Adrenal gland (tissue), 5 donors: ENCODE measurements around the gene TFEC.

Experiments
- POLR2A ChIP-seq, 2 donors: fragments of 450-650 bp; IDR thresholded peaks; one replicate each; pipeline ENCODE4 v1.6.1; 2017; ENCODE audit warnings: antibody characterized with exemption in 2 of 2, mild to moderate bottlenecking in 2 of 2, moderate library complexity in 1 of 2
- TF ChIP-seq, protein P1 (sequence below), 6 experiments: fragments of 450-650 bp in 4 of 6; fragments of 200-600 bp in 2 of 6; sonication (generic) in 1 of 6; IDR thresholded peaks; 1 replicate in 5 of 6; 2 replicates in 1 of 6; pipeline versions ENCODE4 v1.5.1 to v1.8.0; 2016 to 2021; ENCODE audit warnings: antibody characterized with exemption in 6 of 6, mild to moderate bottlenecking in 2 of 6, moderate library complexity in 1 of 6
- donor health status: DM: no; HTN: no; CAD: no.

GRCh38 chr7:116034411-116034810, 3.8 kb upstream of the TFEC start:
- TF ChIP-seq, protein P1, sequence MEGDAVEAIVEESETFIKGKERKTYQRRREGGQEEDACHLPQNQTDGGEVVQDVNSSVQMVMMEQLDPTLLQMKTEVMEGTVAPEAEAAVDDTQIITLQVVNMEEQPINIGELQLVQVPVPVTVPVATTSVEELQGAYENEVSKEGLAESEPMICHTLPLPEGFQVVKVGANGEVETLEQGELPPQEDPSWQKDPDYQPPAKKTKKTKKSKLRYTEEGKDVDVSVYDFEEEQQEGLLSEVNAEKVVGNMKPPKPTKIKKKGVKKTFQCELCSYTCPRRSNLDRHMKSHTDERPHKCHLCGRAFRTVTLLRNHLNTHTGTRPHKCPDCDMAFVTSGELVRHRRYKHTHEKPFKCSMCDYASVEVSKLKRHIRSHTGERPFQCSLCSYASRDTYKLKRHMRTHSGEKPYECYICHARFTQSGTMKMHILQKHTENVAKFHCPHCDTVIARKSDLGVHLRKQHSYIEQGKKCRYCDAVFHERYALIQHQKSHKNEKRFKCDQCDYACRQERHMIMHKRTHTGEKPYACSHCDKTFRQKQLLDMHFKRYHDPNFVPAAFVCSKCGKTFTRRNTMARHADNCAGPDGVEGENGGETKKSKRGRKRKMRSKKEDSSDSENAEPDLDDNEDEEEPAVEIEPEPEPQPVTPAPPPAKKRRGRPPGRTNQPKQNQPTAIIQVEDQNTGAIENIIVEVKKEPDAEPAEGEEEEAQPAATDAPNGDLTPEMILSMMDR (IDR thresholded peaks at IDR 0.05): no peak
- TF ChIP-seq POLR2A (IDR thresholded peaks at IDR 0.05): no peak
